ENCODE data around the gene DDX52.

The DDX52 gene

GRCh38 chr17:37643118-37643766 is at the start of gene DDX52:
Gene DDX52 (minus strand): TSS chr17:37643446. CDS start chr17:37643420, 26 bp downstream.
- no peak for TF ChIP-seq CTCF (IDR thresholded peaks at IDR 0.05)

DNA sequence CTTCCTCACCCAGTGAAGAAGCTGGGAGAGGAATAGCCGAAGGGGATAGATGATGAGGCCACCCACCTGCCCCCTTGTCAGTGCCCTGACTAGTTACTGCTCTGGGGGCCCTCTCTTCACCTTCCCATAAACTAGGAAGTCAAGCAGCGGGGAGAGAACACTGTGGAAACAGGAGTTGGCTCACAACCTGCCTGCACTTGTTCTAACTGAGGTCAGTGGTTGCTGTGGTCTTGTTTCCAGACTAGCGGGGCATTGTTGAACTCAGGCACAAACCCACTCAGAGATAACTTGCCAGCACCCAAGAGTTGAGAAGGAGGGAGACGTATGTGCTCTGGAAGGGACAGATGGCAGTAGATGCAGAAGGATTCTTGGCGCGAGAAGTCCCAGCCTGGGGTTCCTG is 48.6 kb upstream of the DDX52 start:
- TF ChIP-seq CTCF (IDR thresholded peaks at IDR 0.05), result no peak

DNA sequence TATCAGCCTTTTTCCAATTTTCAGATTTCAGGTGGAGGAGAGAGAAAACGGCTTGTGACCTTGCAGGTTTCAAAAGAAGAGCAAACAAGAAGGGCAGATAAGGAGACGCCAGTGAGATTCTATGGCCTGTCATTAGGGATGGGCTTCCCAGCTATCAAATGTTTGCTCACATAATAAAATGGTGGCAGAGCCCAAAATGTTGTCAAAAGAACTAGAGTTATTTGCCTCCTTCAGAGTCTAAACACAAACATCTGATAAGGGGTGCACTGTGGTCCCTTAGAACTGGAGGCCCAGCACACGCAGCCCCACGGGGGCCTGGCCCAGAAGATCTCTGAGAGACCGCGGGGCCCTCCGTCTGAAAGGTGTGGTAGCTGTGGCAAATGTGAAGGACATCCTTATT is 46.1 kb upstream of the DDX52 start:
- TF ChIP-seq CTCF (IDR thresholded peaks at IDR 0.05), result no peak

DNA sequence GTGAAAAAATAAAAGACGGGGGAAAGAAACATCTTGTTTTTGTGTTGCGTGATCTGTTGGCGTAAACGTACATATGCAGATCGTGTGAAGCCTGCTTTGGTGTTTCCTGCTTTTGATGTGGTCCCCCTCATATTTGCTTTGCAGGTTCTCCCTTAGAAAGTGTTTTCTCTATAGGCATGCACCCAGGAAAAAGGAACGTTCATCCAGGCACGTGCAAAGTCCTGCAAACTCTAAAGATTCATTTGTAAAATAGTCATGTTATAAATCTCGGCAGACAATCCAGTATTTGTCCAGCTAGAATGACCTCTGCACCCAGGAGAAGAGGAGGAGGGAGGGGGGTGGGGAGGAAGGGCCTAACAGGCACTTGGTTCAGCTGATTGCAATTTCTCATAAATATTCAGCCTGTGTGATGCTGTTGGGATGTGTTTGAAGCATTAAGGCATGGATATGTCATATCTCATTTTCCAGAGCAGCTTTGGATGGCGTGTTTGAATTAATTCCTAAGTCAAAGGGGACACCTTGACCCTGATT is 40.3 kb upstream of the DDX52 start:
- TF ChIP-seq CTCF (IDR thresholded peaks at IDR 0.05), result no peak

DNA sequence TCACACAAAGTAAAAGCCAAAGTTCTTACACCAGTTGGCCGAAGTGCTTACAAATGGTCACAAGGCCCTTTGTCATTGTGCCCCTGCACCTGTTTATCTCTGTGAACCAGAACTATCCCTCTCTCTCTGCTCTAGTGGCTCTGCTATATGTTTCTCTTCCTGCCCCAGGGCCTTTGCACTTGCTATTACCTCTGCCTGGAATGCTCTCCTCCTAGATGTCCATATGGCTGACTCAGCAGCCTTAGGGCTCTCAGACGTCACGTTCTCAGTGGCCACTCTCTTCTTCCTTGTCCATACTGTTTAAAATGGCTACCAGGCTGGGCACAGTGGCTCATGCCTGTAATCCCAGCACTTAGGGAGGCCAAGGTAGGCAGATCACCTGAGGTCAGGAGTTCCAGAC is 38.8 kb upstream of the DDX52 start:
- TF ChIP-seq CTCF (IDR thresholded peaks at IDR 0.05), result no peak

GRCh38 chr17:37678036-37678435 is 34.8 kb upstream of the DDX52 start:
- TF ChIP-seq CTCF (IDR thresholded peaks at IDR 0.05), result no peak

GRCh38 chr17:37677021-37677420 is 33.8 kb upstream of the DDX52 start:
- TF ChIP-seq CTCF (IDR thresholded peaks at IDR 0.05), result no peak

Measured in LNCAP (cell line).